NB4 (cell line): Measurements from ENCODE around the gene ERICH2.

Experiments
- MYC ChIP-seq: IDR thresholded peaks from 2 replicates; pipeline ENCODE4 v1.6.1; 2011; ENCODE audit warnings: low read depth, low read length
- POLR2A ChIP-seq: IDR thresholded peaks from 2 replicates; pipeline ENCODE4 v1.6.1; 2011; ENCODE audit warnings: mild to moderate bottlenecking; ENCODE audit not compliant: insufficient read length; ENCODE audit errors: extremely low read depth
- TF ChIP-seq, protein P1 (sequence below): IDR thresholded peaks from one replicate; pipeline ENCODE4 v1.5.1; 2012; ENCODE audit warnings: low read depth, low read length

DNA sequence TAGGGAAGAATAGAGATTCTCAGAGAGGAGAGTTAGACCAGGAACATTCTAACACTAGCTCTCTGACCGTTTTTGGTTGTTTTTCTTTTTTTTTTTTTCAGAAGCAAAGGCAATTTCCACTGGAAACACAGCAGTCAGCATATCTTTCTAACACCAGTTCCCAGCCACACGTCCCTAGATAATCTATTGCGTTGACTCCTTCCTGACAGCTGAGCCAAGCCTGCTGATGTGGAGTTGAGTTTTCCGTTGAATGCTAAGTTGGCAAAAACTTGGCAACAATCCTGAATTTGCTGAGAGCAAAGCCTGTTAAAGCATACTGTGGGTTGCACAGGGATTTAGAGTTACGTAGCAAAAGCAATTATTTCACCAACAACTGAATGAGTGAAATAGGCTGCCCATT lies 65.8 kb downstream of the ERICH2 start:
- TF ChIP-seq, protein P1, sequence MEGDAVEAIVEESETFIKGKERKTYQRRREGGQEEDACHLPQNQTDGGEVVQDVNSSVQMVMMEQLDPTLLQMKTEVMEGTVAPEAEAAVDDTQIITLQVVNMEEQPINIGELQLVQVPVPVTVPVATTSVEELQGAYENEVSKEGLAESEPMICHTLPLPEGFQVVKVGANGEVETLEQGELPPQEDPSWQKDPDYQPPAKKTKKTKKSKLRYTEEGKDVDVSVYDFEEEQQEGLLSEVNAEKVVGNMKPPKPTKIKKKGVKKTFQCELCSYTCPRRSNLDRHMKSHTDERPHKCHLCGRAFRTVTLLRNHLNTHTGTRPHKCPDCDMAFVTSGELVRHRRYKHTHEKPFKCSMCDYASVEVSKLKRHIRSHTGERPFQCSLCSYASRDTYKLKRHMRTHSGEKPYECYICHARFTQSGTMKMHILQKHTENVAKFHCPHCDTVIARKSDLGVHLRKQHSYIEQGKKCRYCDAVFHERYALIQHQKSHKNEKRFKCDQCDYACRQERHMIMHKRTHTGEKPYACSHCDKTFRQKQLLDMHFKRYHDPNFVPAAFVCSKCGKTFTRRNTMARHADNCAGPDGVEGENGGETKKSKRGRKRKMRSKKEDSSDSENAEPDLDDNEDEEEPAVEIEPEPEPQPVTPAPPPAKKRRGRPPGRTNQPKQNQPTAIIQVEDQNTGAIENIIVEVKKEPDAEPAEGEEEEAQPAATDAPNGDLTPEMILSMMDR, result no peak
- TF ChIP-seq POLR2A, result no peak
- no peak for TF ChIP-seq MYC
